Muscle layer of duodenum (tissue), 2 donors: Measurements from ENCODE around the gene HASPIN.

ENCODE experiments used
- H3K27ac ChIP-seq: one replicate; pipeline ENCODE4 v1.7.0; 2013; ENCODE audit warnings: mild to moderate bottlenecking, low read length
- H3K27me3 ChIP-seq: one replicate; pipeline ENCODE4 v1.7.0; 2013; ENCODE audit warnings: low read depth, mild to moderate bottlenecking, control low read depth, low read length
- H3K36me3 ChIP-seq, 2 donors: one replicate each; pipeline ENCODE4 v1.7.0; 2013; ENCODE audit warnings: low read length in 2 of 2, control low read depth in 1 of 2, mild to moderate bottlenecking in 1 of 2; ENCODE audit not compliant: insufficient read depth in 2 of 2, control insufficient read depth in 1 of 2
- H3K4me1 ChIP-seq, 2 donors: one replicate each; pipeline ENCODE4 v1.7.0; 2013; ENCODE audit warnings: low read length in 2 of 2, mild to moderate bottlenecking in 2 of 2, control low read depth in 1 of 2, moderate library complexity in 1 of 2; ENCODE audit not compliant: insufficient read depth in 2 of 2, control insufficient read depth in 1 of 2
- H3K4me3 ChIP-seq, 2 donors: one replicate each; pipeline ENCODE4 v1.7.0; 2013; ENCODE audit warnings: low read length in 2 of 2, low read depth in 1 of 2, mild to moderate bottlenecking in 1 of 2
- H3K9me3 ChIP-seq, 2 donors: one replicate each; pipeline ENCODE4 v1.7.0; 2013; ENCODE audit warnings: low read length in 2 of 2, control low read depth in 1 of 2, mild to moderate bottlenecking in 1 of 2; ENCODE audit not compliant: control insufficient read depth in 1 of 2
- donor health status: healthy.

HASPIN gene

GRCh38 chr17:3770466-3770865 lies 46.8 kb downstream of the HASPIN start:
- no peak overlapping the region for H3K27ac ChIP-seq

GRCh38 chr17:3771140-3771539 lies 47.4 kb downstream of the HASPIN start:
- no peak overlapping the region for H3K27ac ChIP-seq
- H3K4me1 ChIP-seq = no peaks in the 10 kb centered on the region
- peaks cover 0 to 4% of the 10 kb centered on the region in 2 donors for H3K9me3 ChIP-seq
- H3K36me3 ChIP-seq = no peaks in the 10 kb centered on the region
- no peaks in the 10 kb centered on the region for H3K27me3 ChIP-seq
- no peak overlapping the region for H3K4me3 ChIP-seq

More at GRCh38 chr17:3770466-3770865, 46.8 kb downstream of the HASPIN start:
- Histone ChIP-seq H3K36me3 (no peaks in the 10 kb centered on the region), H3K27me3 (no peaks in the 10 kb centered on the region), H3K9me3 (peaks cover 0 to 4% of the 10 kb centered on the region in 2 donors), H3K4me3 (no peak overlapping the region), H3K4me1 (no peaks in the 10 kb centered on the region)

- Histone ChIP-seq H3K36me3 (no peaks in the 10 kb centered on the region), H3K4me1 (no peaks in the 10 kb centered on the region), H3K9me3 (peaks cover 0 to under 1% of the 10 kb centered on the region in 2 donors), H3K4me3 (no peak overlapping the region), H3K27me3 (no peaks in the 10 kb centered on the region), H3K27ac (no peak overlapping the region)
Measured at GRCh38 chr17:3772764-3773163, 49.1 kb downstream of the HASPIN start.

GRCh38 chr17:3773511-3773910 lies 49.8 kb downstream of the HASPIN start:
- Histone ChIP-seq H3K36me3 (no peaks in the 10 kb centered on the region), H3K27me3 (no peaks in the 10 kb centered on the region), H3K4me3 (no peak overlapping the region), H3K27ac (no peak overlapping the region), H3K9me3 (no peaks in the 10 kb centered on the region), H3K4me1 (no peaks in the 10 kb centered on the region)

GRCh38 chr17:3773966-3774365 lies 50.3 kb downstream of the HASPIN start:
- H3K4me3 ChIP-seq = no peak overlapping the region
- no peaks in the 10 kb centered on the region for H3K9me3 ChIP-seq
- no peaks in the 10 kb centered on the region for H3K27me3 ChIP-seq
- H3K27ac ChIP-seq = no peak overlapping the region
- H3K36me3 ChIP-seq = no peaks in the 10 kb centered on the region
- no peaks in the 10 kb centered on the region for H3K4me1 ChIP-seq
